Hippocampal formation (tissue), 2 donors: Measurements from ENCODE around the gene CTCFL.
"Not testable (repeated sequence)": the region's sequence is repeated elsewhere in the genome, so short reads cannot be mapped to it uniquely, and the experiment has no call there.

Source experiments
- DNase-seq, 2 donors: peaks; one replicate each; lab custom pipeline; 2025; lab: John Stamatoyannopoulos, UW

CTCFL gene

GRCh38 chr20:57508831-57509230, 16.1 kb downstream of the CTCFL start:
- DNase-seq: no peak

GRCh38 chr20:57508381-57508780, 16.6 kb downstream of the CTCFL start:
- DNase-seq: no peak

GRCh38 chr20:57507477-57507876, 17.5 kb downstream of the CTCFL start:
- no peak for DNase-seq

GRCh38 chr20:57505979-57506378, 19.0 kb downstream of the CTCFL start:
- no peak for DNase-seq

GRCh38 chr20:57504411-57504810, 20.5 kb downstream of the CTCFL start:
- DNase-seq: no peak

- DNase-seq: no peak
Observed at GRCh38 chr20:57503035-57503658, 21.8 kb downstream of the CTCFL start.

- DNase-seq: no peak
Observed at GRCh38 chr20:57502336-57502700, 22.6 kb downstream of the CTCFL start.

GRCh38 chr20:57501461-57502335, 23.2 kb downstream of the CTCFL start:
- DNase-seq: no peak

GRCh38 chr20:57500962-57501361, 24.0 kb downstream of the CTCFL start:
- no peak for DNase-seq

GRCh38 chr20:57500235-57500634, 24.7 kb downstream of the CTCFL start:
- no peak for DNase-seq

GRCh38 chr20:57499676-57500075, 25.3 kb downstream of the CTCFL start:
- no peak for DNase-seq

GRCh38 chr20:57498425-57499400, 26.2 kb downstream of the CTCFL start:
- peak in 1 of 2 donors; percentile 20 for DNase-seq

GRCh38 chr20:57496592-57496991, 28.3 kb downstream of the CTCFL start:
- DNase-seq: no peak

- DNase-seq: no peak
Observed at GRCh38 chr20:57495978-57496377, 29.0 kb downstream of the CTCFL start.

GRCh38 chr20:57493091-57493615, 31.8 kb downstream of the CTCFL start:
- DNase-seq: no peak

- DNase-seq: no peak
Observed at GRCh38 chr20:57491373-57491772, 33.6 kb downstream of the CTCFL start.

- not testable (repeated sequence) for DNase-seq
Observed at GRCh38 chr20:57488277-57488676, 36.7 kb downstream of the CTCFL start.

GRCh38 chr20:57485770-57486169, 39.2 kb downstream of the CTCFL start:
- DNase-seq: no peak

GRCh38 chr20:57484772-57485171, 40.2 kb downstream of the CTCFL start:
- no peak for DNase-seq

- no peak for DNase-seq
Observed at GRCh38 chr20:57483287-57484050, 41.5 kb downstream of the CTCFL start.

- DNase-seq: no peak
Observed at GRCh38 chr20:57482796-57483195, 42.1 kb downstream of the CTCFL start.
